Measurements from ENCODE around the gene BBOF1.

BBOF1 gene

GRCh38 chr14:74109369-74109768, 90.2 kb downstream of the BBOF1 start:
- no peak for ATAC-seq

DNA sequence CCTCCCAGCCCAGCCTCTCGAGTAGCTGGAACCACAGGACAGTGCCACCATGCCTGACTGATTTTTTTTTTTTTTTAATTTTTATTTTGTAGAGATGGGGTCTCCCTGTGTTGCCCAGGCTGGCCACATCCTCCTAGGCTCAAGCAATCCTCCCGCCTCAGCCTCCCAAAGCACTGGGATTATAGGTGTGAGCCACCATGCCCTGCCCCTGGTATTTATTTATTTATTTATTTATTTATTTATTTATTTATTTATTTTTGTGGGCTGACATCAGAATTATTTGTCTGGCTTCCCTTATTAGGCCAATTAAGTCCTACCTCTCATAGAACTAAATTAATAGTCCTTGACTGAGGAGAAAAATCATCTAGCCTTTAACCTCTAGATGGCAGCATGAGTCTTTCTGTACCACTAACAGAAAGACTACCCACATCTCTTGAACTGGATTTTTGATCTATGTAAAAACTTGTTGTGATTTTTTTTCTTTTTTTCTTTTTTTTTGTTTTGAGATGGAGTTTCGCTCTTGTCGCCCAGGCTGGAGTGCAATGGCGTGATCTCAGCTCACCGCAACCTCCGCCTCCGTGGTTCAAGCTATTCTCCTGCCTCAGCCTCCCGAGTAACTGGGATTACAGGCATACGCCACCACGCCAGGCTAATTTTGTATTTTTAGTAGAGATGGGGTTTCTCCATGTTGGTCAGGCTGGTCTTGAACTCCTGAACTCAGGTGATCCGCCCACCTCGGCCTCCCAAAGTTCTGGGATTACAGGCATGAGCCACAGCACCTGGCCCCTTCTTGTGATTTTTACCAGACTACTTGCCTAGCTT, 92.5 kb downstream of the BBOF1 start:
- ATAC-seq, result peak; percentile 58 to 64

All from activated CD4-positive, CD25-positive, alpha-beta regulatory T cell treated with anti-CD3 and anti-CD28 coated beads, Interleukin-2, amount 50 U/mL, for 24 hours (primary cell).